Panc1 (cell line): ENCODE measurements around the gene ADAM33. TPM values are rescaled to one million over a fixed set of nuclear protein-coding genes. Genes with fewer than 3 reads are reported as not detected.

Experiments
- ATAC-seq: fragments of 200-7000 bp; cut with Tn5 transposase; 2 replicates; pipeline ENCODE4 v1.9.1; 2020; ENCODE audit warnings: mild to moderate bottlenecking, moderate library complexity
- BruUV-seq: library from RNA; stranded (reverse); fragments of 400-500 nt; replicated peaks from 2 replicates; lab custom pipeline; 2021; lab: Mats Ljungman, UMichigan
- CTCF ChIA-PET: fragments of 300-600 bp; sonication (Branson Sonifier 250); formaldehyde crosslinking; loops from one replicate; lab custom pipeline; 2022; ENCODE audit warnings: antibody characterized with exemption; lab: Charles Lee
- POLR2A ChIA-PET: fragments of 300-600 bp; sonication (Branson Sonifier 250); formaldehyde crosslinking; loops from one replicate; lab custom pipeline; 2022; ENCODE audit warnings: antibody characterized with exemption; lab: Charles Lee
- DNase-seq: peaks from one replicate; pipeline ENCODE4 v3.0.0-alpha.2; 2010; ENCODE audit warnings: low read depth, low spot score
- H3K27ac ChIP-seq: 2 replicates; pipeline ENCODE4 v1.5.1; 2011; ENCODE audit warnings: mild to moderate bottlenecking, low read length, inconsistent platforms
- H3K27me3 ChIP-seq: fragments of 200-500 bp; sonication (Bioruptor generic); 2 replicates; pipeline ENCODE4 v1.6.0; 2014; ENCODE audit warnings: low read length, inconsistent platforms; ENCODE audit not compliant: control insufficient read depth, insufficient read depth
- H3K36me3 ChIP-seq: fragments of 200-500 bp; sonication (Bioruptor generic); 2 replicates; pipeline ENCODE4 v1.5.1; 2014; ENCODE audit warnings: inconsistent platforms, mild to moderate bottlenecking, low read length, moderate library complexity; ENCODE audit not compliant: control insufficient read depth, insufficient read depth
- H3K4me1 ChIP-seq: 2 replicates; pipeline ENCODE4 v1.5.1; 2011; ENCODE audit warnings: inconsistent platforms, mild to moderate bottlenecking, low read length, moderate library complexity; ENCODE audit not compliant: control insufficient read depth, insufficient read depth
- H3K4me3 ChIP-seq, 2 experiments: 2 replicates each; pipeline ENCODE4 v1.5.1; 2011 to 2012; ENCODE audit warnings: low read depth in 2 of 2, low read length in 2 of 2, mild to moderate bottlenecking in 2 of 2, inconsistent platforms in 1 of 2, moderate library complexity in 1 of 2
- H3K9me3 ChIP-seq: fragments of 200-500 bp; sonication (Bioruptor generic); 2 replicates; pipeline ENCODE4 v1.5.1; 2014; ENCODE audit warnings: low read depth, mild to moderate bottlenecking, inconsistent platforms, low read length, moderate library complexity; ENCODE audit not compliant: control insufficient read depth, insufficient read depth
- POLR2AphosphoS5 ChIP-seq: IDR thresholded peaks from 2 replicates; pipeline ENCODE4 v1.6.1; 2012; ENCODE audit warnings: mild to moderate bottlenecking, low read depth, low read length, moderate library complexity
- SIN3A ChIP-seq: IDR thresholded peaks from 2 replicates; pipeline ENCODE4 v1.6.1; 2012; ENCODE audit warnings: low read depth, mild to moderate bottlenecking, low read length, moderate library complexity, borderline replicate concordance; ENCODE audit not compliant: insufficient read depth
- TCF7L2 ChIP-seq: IDR thresholded peaks from 2 replicates; pipeline ENCODE4 v1.6.1; 2011; ENCODE audit warnings: mild to moderate bottlenecking, low read depth, low read length, inconsistent platforms
- in situ Hi-C: cut with HindIII; loops from 2 replicates; pipeline ENCODE4 v1.10.0; 2016; ENCODE audit warnings: low sequenced_read_pairs, low pct_unique_long_range_greater_than_20kb
- intact Hi-C: fragments of 100-400 bp; cut with micrococcal nuclease; formaldehyde crosslinking; loops from one replicate; pipeline ENCODE4 v1.10.0; 2022; ENCODE audit not compliant: unreplicated experiment
- total RNA-seq: library from RNA; stranded (reverse); gene quantifications from one replicate; pipeline ENCODE4 v1.2.1, GENCODE V29; 2021; ENCODE audit not compliant: unreplicated experiment
- TF ChIP-seq, protein P1 (sequence below): fragments of 450-650 bp; IDR thresholded peaks from 2 replicates; pipeline ENCODE4 v1.5.1; 2017; ENCODE audit warnings: mild to moderate bottlenecking
- TF ChIP-seq, protein P2 (sequence below), 2 experiments: IDR thresholded peaks; 2 replicates each; pipeline ENCODE4 v1.6.1; 2011 to 2012; ENCODE audit warnings: low read depth in 2 of 2, control low read depth in 1 of 2, low read length in 1 of 2, mild to moderate bottlenecking in 1 of 2, moderate library complexity in 1 of 2; ENCODE audit not compliant: insufficient read depth in 1 of 2

ADAM33 gene
- total RNA-seq, 1 experiment from 2014 or later: 0.62 TPM

DNA sequence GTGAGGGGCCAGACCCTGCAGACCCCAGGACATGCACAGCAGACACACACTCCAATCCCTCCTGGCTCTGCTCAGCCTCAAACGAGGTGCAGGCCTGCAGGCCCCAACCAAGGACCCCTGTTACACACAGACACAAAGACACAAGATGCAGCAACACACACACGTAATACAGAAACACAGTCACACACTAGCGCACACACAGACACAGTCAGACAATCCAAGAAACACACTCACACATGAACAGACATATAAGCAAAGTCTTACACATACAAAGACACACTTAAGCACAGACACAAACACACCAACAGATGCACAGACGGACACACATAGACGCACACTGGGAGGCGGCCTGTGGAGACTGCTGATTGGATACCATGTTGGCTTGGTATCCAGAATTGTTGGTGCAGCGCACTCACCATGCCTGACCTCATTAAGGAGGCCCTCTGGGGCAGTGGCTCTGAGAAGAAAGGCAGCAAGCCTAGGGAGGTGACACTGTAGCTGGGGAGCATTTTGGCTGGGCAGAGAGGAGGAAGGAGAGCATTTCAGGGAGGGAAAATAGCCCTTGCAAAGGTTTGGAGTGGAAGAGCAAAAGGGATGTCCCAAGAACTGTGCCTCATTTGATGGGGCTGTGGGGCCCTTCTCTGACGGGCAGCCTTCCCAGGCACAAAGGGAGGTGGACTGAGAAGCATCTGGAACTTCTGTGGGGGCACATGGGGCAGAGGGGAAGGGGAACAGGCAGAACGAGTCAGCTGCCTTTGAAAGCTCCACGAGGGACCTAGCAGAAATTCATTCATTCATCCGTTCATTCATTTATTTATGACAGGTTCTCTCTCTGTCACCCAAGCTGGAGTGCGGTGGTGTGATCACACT is 49.2 kb upstream of the ADAM33 start:
- in situ Hi-C loops: no loop called here
- ChIA-PET CTCF (no interaction called here), POLR2A (no interaction called here)

DNA sequence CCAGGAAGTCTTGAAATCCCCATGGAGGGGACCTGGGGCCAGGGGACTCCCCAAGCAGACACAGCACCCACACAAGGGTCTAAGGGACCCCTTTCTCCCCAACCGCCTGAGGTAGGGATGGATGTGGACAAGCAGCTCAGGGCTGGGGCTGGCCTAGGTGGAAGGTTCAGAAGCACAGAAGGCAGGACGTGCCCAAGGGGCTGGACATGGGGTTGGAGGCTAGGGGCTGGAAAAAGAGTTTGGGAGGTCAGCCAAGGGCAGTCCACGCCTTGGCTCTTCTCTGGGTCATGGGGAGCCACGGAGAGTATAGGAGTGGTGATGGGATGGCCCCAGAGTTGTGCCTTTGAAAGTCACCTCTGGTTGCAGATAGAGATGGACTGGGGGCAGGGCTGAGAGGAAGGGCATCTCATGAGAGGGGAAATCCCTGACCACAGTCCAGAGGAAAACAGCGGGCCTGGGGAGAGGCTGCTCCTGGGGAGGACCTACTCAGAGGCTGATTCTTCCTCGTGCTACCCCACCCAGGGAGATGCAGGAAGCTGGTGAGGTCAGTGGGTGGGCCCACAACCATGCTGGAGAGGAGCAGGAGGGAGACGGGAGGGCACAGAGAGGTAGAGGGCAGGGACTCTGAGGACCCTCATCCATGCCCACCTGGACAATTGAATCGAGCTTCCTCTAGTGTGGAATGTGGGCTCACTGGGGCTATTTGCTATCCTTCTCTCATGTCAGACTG is 48.2 kb upstream of the ADAM33 start:
- 0 out of 2 replicates have a peak, but pooled peaks cover 3% of the 10 kb centered on the region for H3K4me1 ChIP-seq
- no peak overlapping the region for H3K27ac ChIP-seq
- in situ Hi-C loops: no loop called here
- H3K4me3 ChIP-seq: no peak overlapping the region
- 0 out of 2 replicates have a peak, but pooled peaks have one; percentile 12 for ATAC-seq
- CTCF ChIA-PET: interaction anchor here (0.6 to 1.2 kb wide), 3 partner anchors 13 to 38 kb away, joined by 3 to 8 read pairs (median 4); partner anchors contain the start of gene ADISSP
- BruUV-seq: no TSS peak
- peaks cover 6% of the 10 kb centered on the region; the same call in 1 of the 2 replicates for H3K27me3 ChIP-seq
- no peak for DNase-seq
- TF ChIP-seq TCF7L2 (no peak), SIN3A (no peak), POLR2AphosphoS5 (no peak)
- TF ChIP-seq, protein P1, sequence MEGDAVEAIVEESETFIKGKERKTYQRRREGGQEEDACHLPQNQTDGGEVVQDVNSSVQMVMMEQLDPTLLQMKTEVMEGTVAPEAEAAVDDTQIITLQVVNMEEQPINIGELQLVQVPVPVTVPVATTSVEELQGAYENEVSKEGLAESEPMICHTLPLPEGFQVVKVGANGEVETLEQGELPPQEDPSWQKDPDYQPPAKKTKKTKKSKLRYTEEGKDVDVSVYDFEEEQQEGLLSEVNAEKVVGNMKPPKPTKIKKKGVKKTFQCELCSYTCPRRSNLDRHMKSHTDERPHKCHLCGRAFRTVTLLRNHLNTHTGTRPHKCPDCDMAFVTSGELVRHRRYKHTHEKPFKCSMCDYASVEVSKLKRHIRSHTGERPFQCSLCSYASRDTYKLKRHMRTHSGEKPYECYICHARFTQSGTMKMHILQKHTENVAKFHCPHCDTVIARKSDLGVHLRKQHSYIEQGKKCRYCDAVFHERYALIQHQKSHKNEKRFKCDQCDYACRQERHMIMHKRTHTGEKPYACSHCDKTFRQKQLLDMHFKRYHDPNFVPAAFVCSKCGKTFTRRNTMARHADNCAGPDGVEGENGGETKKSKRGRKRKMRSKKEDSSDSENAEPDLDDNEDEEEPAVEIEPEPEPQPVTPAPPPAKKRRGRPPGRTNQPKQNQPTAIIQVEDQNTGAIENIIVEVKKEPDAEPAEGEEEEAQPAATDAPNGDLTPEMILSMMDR: no peak
- TF ChIP-seq, protein P2, sequence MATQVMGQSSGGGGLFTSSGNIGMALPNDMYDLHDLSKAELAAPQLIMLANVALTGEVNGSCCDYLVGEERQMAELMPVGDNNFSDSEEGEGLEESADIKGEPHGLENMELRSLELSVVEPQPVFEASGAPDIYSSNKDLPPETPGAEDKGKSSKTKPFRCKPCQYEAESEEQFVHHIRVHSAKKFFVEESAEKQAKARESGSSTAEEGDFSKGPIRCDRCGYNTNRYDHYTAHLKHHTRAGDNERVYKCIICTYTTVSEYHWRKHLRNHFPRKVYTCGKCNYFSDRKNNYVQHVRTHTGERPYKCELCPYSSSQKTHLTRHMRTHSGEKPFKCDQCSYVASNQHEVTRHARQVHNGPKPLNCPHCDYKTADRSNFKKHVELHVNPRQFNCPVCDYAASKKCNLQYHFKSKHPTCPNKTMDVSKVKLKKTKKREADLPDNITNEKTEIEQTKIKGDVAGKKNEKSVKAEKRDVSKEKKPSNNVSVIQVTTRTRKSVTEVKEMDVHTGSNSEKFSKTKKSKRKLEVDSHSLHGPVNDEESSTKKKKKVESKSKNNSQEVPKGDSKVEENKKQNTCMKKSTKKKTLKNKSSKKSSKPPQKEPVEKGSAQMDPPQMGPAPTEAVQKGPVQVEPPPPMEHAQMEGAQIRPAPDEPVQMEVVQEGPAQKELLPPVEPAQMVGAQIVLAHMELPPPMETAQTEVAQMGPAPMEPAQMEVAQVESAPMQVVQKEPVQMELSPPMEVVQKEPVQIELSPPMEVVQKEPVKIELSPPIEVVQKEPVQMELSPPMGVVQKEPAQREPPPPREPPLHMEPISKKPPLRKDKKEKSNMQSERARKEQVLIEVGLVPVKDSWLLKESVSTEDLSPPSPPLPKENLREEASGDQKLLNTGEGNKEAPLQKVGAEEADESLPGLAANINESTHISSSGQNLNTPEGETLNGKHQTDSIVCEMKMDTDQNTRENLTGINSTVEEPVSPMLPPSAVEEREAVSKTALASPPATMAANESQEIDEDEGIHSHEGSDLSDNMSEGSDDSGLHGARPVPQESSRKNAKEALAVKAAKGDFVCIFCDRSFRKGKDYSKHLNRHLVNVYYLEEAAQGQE (IDR thresholded peaks at IDR 0.05; ENCODE audit: insufficient read depth in 1 of 2, low read depth in 2 of 2, low read length in 1 of 2): no peak
- no peaks in the 10 kb centered on the region for H3K9me3 ChIP-seq
- intact Hi-C loops: no loop called here
- H3K36me3 ChIP-seq: no peaks in the 10 kb centered on the region
- POLR2A ChIA-PET: no interaction called here

More for the DNA sequence above, 49.2 kb upstream of the ADAM33 start:
- H3K4me1 ChIP-seq: 0 out of 2 replicates have a peak, but pooled peaks cover 3% of the 10 kb centered on the region
- DNase-seq (no peak), ATAC-seq (no peak)
- intact Hi-C loops: no loop called here
- H3K27me3 ChIP-seq: peaks cover 2% of the 10 kb centered on the region; the same call in 1 of the 2 replicates
- BruUV-seq: no TSS peak
- TF ChIP-seq POLR2AphosphoS5: no peak
- TF ChIP-seq TCF7L2: no peak
- TF ChIP-seq, protein P2 (IDR thresholded peaks at IDR 0.05; ENCODE audit: insufficient read depth in 1 of 2, low read depth in 2 of 2, low read length in 1 of 2): no peak
- TF ChIP-seq SIN3A: no peak
- TF ChIP-seq, protein P1: no peak
- H3K4me3 ChIP-seq: no peak overlapping the region
- no peaks in the 10 kb centered on the region for H3K36me3 ChIP-seq
- H3K27ac ChIP-seq: no peak overlapping the region
- H3K9me3 ChIP-seq: no peaks in the 10 kb centered on the region
